Muscle layer of duodenum (tissue), 2 donors: ENCODE results near the gene AEBP1.

Source experiments
- H3K27ac ChIP-seq: one replicate; pipeline ENCODE4 v1.7.0; 2013; ENCODE audit warnings: mild to moderate bottlenecking, low read length
- H3K27me3 ChIP-seq: one replicate; pipeline ENCODE4 v1.7.0; 2013; ENCODE audit warnings: low read depth, mild to moderate bottlenecking, control low read depth, low read length
- H3K36me3 ChIP-seq, 2 donors: one replicate each; pipeline ENCODE4 v1.7.0; 2013; ENCODE audit warnings: low read length in 2 of 2, control low read depth in 1 of 2, mild to moderate bottlenecking in 1 of 2; ENCODE audit not compliant: insufficient read depth in 2 of 2, control insufficient read depth in 1 of 2
- H3K4me1 ChIP-seq, 2 donors: one replicate each; pipeline ENCODE4 v1.7.0; 2013; ENCODE audit warnings: low read length in 2 of 2, mild to moderate bottlenecking in 2 of 2, control low read depth in 1 of 2, moderate library complexity in 1 of 2; ENCODE audit not compliant: insufficient read depth in 2 of 2, control insufficient read depth in 1 of 2
- H3K4me3 ChIP-seq, 2 donors: one replicate each; pipeline ENCODE4 v1.7.0; 2013; ENCODE audit warnings: low read length in 2 of 2, low read depth in 1 of 2, mild to moderate bottlenecking in 1 of 2
- H3K9me3 ChIP-seq, 2 donors: one replicate each; pipeline ENCODE4 v1.7.0; 2013; ENCODE audit warnings: low read length in 2 of 2, control low read depth in 1 of 2, mild to moderate bottlenecking in 1 of 2; ENCODE audit not compliant: control insufficient read depth in 1 of 2
- donor health status: healthy.

Gene AEBP1

DNA sequence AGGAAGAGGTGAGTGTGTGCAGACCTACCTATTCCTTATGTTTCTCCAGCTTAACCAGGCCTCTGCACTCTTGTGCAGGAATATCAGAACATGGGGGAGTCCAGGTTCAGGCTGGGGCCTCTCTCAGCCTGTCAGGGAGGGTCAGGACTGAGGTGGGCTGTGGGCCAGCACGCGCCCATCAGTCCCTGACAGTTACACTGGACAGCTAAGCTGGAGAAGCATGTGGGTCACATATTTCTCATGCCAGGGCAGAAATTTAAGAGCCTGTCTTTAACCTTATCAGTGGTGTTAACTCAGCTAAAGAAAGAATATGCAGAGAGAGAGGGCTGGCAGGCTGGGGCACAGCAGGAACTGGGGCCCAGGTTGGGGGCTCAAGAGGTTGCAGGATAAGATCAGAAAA, 27.9 kb downstream of the AEBP1 start:
- H3K9me3 ChIP-seq = peaks cover 0 to 4% of the 10 kb centered on the region in 2 donors
- H3K4me3 ChIP-seq = no peak overlapping the region
- H3K36me3 ChIP-seq = no peaks in the 10 kb centered on the region
- no peaks in the 10 kb centered on the region for H3K4me1 ChIP-seq
- H3K27me3 ChIP-seq = no peaks in the 10 kb centered on the region
- no peak overlapping the region for H3K27ac ChIP-seq

DNA sequence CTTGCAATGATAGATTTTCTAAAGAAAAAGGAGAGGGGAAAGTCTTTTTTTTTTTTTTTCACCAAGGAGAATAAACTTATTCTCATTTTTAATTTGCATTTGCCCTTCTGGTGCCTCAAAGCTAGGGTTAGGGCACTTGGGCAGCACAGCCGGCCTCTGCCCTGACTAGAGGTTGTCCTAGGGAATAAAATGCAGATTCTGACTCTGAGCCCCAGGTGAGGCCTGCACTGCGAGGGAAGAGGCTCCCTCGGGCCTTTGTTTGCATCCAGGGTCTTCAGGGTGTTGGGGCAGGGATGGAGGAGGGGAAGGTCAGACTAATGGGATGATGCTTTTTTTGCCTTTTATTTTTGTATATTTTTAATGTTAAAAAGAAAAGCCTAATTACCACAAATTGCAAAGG, 29.1 kb downstream of the AEBP1 start:
- no peaks in the 10 kb centered on the region for H3K27me3 ChIP-seq
- H3K9me3 ChIP-seq = no peaks in the 10 kb centered on the region
- no peak overlapping the region for H3K4me3 ChIP-seq
- no peaks in the 10 kb centered on the region for H3K36me3 ChIP-seq
- no peaks in the 10 kb centered on the region for H3K4me1 ChIP-seq
- H3K27ac ChIP-seq = no peak overlapping the region

DNA sequence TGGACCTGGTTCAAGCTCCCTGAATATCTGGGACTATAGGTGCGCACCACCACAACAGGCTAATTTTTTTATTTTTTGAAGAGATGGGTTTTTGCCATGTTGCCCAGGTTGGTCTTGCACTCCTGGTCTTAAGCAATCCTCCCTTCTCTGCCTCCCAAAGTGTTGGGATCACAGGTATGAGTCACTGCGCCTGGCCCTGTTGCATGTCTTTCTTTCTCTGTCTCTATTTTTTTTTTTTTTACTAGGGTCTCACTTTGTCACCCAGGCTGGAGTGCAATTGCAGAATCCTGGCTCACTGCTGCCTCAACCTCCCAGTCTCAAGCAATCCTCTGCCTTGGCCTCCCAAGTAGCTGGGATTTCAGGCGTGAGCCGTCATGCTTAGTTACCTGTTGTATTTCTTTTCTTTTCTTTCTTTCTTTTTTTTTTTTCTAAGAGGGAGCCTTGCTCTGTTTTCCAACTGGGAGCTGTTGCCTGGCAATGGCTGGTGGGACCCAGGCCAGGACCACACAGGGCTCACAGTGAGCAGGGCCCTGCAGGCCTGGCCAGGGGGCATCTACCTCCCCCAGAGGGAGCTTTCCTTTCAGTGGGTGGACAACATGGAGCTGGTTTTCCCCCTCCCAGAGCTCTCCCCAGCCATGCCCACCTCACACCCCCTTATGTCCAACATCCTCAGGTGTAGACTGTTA, 30.9 kb downstream of the AEBP1 start:
- H3K27ac ChIP-seq = no peak overlapping the region
- H3K4me3 ChIP-seq = no peak overlapping the region
- no peaks in the 10 kb centered on the region for H3K27me3 ChIP-seq
- H3K4me1 ChIP-seq = no peaks in the 10 kb centered on the region
- no peaks in the 10 kb centered on the region for H3K36me3 ChIP-seq
- no peaks in the 10 kb centered on the region for H3K9me3 ChIP-seq

DNA sequence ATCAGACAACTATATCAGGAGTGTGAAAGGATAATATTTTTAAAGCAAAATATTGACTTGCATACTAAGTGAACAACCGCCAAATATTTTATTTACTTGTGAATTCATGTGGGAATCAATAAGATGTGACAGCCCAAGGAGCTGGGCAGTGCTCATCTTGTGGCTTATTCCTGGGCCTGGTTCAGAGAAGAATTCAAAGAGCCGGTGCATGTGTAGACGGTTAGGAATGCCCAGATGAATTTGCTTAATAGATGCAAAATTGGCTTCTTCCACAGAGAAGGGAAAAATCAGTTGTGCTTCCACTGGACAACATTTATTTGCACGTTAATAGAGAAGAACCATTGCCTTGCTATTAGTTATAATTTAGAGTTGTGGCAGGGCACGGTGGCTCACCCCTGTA, 32.6 kb downstream of the AEBP1 start:
- no peaks in the 10 kb centered on the region for H3K4me1 ChIP-seq
- H3K4me3 ChIP-seq = no peak overlapping the region
- no peak overlapping the region for H3K27ac ChIP-seq
- H3K36me3 ChIP-seq = no peaks in the 10 kb centered on the region
- no peaks in the 10 kb centered on the region for H3K27me3 ChIP-seq
- no peaks in the 10 kb centered on the region for H3K9me3 ChIP-seq

DNA sequence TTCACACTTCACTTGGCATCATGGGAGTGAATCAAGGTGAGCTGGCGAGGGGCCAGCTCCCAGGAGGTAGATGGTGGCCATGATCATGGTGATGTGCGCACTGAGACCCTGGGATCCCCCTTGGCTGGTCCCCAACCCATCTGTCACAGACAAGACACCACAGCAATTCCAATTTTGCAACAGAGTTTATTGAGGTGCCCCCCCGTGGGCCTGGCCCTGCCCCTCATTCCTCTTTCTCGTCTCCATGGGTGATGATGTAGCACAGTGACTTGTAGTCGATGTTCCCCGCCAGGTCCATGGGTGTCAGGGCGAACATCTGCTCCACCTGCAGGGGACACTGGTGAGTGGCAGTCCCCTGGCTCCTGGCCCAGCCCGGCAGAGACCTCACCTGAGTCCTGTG, 34.6 kb downstream of the AEBP1 start:
- Histone ChIP-seq H3K4me1 (no peaks in the 10 kb centered on the region), H3K4me3 (no peak overlapping the region), H3K36me3 (no peaks in the 10 kb centered on the region), H3K27me3 (no peaks in the 10 kb centered on the region), H3K9me3 (no peaks in the 10 kb centered on the region), H3K27ac (no peak overlapping the region)

DNA sequence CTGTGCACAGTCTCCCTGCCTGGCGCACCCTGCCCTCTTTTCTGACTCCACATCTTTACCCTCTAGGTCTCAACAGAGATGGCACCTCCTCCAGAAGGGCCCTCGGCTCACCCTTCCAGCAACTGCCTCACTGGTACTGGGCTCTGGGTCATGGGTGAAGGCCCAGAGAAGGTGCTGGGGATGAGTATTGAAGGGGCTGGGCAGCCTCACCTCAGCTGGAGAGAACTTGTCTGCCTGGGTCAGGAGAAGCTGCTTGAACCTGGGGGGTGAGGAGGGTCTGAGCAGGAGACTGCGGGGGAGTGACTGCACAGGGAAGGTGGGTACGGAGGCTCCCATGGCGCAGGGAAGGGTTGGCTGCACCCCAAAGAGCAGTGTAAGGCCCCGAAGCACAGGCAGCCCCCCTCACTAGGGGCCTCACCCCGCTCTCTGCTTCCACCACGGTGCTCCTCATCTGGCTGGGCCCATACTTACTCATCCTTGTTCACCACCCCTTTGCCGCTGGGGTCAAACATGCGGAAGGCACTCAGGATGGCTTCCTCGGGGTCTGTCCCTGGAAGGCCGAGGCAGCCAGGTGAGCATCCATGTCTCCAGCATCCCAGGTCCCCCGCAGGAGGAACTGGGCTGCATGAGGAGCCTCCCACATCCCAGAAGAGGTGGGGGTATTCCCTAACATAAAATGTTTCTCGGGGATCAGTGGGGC, 35.3 kb downstream of the AEBP1 start:
- no peaks in the 10 kb centered on the region for H3K9me3 ChIP-seq
- H3K4me1 ChIP-seq = no peaks in the 10 kb centered on the region
- no peaks in the 10 kb centered on the region for H3K36me3 ChIP-seq
- H3K27me3 ChIP-seq = no peaks in the 10 kb centered on the region
- H3K4me3 ChIP-seq = no peak overlapping the region
- no peak overlapping the region for H3K27ac ChIP-seq

DNA sequence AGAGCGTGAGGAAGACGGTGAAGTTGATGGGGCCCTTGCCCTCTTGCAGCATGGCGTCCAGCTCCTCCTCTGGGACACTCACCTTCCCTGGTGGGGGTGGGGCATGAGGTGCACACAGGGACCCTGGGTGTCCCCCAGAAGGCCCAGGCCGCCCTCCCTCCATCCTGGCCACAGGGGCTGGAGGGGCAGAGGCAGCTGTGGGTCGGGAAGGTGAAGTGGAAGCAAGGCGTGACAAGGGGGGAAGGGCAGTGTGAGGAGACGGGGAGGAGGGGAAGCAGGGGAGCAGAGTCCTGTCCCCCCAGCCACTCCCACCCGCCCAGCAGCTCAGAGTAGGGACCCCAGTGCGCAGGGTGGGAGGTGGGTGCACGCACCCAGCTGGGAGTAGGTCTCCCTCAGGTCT, 36.2 kb downstream of the AEBP1 start:
- H3K36me3 ChIP-seq = no peaks in the 10 kb centered on the region
- peaks cover 0 to 5% of the 10 kb centered on the region in 2 donors for H3K4me1 ChIP-seq
- no peaks in the 10 kb centered on the region for H3K9me3 ChIP-seq
- no peak overlapping the region for H3K27ac ChIP-seq
- H3K4me3 ChIP-seq = no peak overlapping the region
- H3K27me3 ChIP-seq = no peaks in the 10 kb centered on the region

DNA sequence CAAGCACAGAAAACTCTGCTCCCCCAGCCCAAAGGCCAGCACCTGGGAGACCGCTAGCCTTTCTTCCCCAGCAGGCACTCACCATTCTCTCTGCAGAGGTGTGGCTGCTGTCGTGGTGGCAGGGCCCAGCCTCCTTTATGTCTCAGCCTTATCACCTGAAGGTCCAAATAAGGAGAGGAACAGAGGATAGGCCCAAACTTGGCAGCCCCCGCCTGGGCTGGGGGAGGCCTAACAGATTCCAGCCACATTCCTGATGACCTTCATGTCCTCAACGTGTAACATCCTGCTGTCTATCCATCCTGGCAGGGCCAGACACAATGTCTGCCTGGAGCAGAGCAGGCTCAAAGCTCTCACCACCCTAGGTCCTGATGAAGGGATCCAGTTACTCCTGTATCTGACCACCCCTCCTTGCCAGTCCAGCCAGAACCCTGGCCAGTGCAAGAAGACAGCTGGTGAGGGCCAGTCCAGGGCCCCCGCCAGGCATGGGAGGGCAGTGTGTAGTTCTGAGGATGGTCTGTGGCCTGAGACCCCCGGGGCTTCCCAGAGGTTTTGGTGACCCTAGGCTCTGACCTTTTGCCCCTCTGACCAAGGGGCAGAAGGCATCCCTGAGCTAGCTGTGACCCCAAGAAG, 37.2 kb downstream of the AEBP1 start, which contains the start of gene MYL7:
Gene MYL7 (minus strand): TSS at position 112 of the 630 bp plus-strand sequence. CDS start 27 bp downstream, at position 85.
- Histone ChIP-seq H3K36me3 (no peaks in the 10 kb centered on the region), H3K27me3 (no peaks in the 10 kb centered on the region), H3K4me1 (peaks cover 0 to 15% of the 10 kb centered on the region in 2 donors), H3K9me3 (no peaks in the 10 kb centered on the region), H3K27ac (no peak within 1 kb of the TSS), H3K4me3 (no peak within 1 kb of the TSS)

DNA sequence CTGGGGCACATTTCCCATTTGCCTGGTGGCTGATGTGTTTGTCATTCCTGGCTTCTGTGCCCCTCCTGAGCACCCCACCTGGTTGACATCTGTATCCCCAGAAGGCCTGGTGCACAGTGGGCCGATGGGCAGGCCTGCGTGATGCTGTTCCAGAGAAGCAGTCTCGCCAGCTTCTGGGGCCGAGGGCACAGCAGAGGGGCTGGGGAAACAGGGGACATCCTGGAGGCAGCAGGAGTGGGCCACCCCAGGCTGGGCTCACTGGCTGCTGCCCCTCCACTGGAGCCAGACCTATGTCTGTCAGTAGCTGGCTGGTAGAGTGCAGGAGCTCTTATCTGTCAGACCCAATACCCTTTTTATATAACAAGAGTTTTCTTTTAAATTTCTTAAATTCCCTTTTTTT, 37.9 kb downstream of the AEBP1 start:
- no peaks in the 10 kb centered on the region for H3K36me3 ChIP-seq
- H3K9me3 ChIP-seq = no peaks in the 10 kb centered on the region
- H3K4me3 ChIP-seq = no peak overlapping the region
- H3K27ac ChIP-seq = no peak overlapping the region
- no peaks in the 10 kb centered on the region for H3K27me3 ChIP-seq
- peaks cover 0 to 22% of the 10 kb centered on the region in 2 donors for H3K4me1 ChIP-seq

DNA sequence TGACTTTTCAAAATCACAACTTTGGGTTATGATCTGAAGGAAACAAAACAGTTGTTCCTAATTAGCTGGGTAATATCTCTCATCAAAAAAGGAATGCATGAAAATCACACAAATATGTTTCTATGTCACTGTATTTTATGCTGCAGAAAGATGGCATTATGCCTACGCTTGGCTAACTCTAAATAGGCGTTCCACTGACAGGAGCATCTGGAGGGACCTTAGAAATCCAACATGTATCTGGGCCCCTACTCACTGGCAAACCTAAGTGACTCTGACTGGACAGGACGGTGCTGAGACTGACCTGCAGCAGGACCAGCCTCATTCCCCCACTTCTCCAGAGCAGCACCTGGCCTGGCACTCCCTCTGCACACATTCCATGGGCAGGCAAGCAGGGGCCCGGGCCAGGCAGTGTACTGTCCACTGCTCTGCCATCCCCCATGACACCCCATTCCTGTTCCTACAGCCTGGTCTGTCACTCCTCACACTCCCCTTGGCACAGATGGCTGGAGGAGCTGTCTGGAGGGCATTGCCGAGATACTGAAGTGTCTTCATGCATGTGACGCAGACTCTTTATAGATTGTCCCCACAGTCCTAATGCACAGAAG, 39.6 kb downstream of the AEBP1 start:
- H3K4me1 ChIP-seq = peaks cover 0 to 22% of the 10 kb centered on the region in 2 donors
- H3K36me3 ChIP-seq = no peaks in the 10 kb centered on the region
- H3K9me3 ChIP-seq = no peaks in the 10 kb centered on the region
- no peaks in the 10 kb centered on the region for H3K27me3 ChIP-seq
- no peak overlapping the region for H3K27ac ChIP-seq
- no peak overlapping the region for H3K4me3 ChIP-seq

DNA sequence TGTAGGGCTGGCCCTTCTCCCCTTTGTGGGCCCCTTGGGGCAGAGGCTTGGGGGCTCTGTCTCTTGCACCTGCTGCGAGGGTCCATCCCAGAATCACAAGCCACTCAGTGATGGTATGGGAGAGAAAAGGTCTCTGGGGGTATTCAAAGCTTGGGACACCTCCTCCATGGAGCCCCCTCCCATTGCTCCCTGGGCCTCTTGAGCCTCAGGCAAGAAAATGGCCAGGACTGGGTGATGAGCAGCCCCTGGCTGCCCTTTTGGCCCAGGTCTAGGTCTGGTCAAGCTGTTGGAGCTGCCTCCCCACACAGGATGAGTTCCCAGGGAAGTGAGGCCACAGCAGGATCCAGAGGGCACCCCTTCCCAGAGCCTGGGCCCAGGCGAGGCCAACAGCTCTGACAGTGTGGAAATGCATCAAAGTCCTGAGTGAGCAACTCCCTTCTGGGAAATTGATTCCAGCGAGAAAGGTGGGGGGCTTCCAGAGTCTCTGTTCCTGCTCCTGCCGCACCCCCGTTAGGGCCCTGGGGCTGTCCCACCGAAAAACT, 40.4 kb downstream of the AEBP1 start:
- Histone ChIP-seq H3K4me3 (no peak overlapping the region), H3K27me3 (no peaks in the 10 kb centered on the region), H3K27ac (no peak overlapping the region), H3K9me3 (no peaks in the 10 kb centered on the region), H3K36me3 (no peaks in the 10 kb centered on the region), H3K4me1 (peaks cover 0 to 22% of the 10 kb centered on the region in 2 donors)
